Astrocyte (in vitro differentiated cells and primary cell): ENCODE measurements around the gene XBP1.

ENCODE experiments used
- CTCF ChIP-seq: IDR thresholded peaks from 2 replicates; pipeline ENCODE4 v1.5.1; 2011; ENCODE audit warnings: low read depth, mild to moderate bottlenecking, inconsistent platforms, low read length, moderate library complexity; ENCODE audit not compliant: insufficient read depth
- EZH2 ChIP-seq: IDR thresholded peaks from 2 replicates; pipeline ENCODE4 v1.6.1; 2012; ENCODE audit warnings: mild to moderate bottlenecking, low read length, inconsistent platforms; ENCODE audit not compliant: insufficient read depth

GRCh38 chr22:28791124-28791523 lies 9.2 kb downstream of the XBP1 start:
- TF ChIP-seq CTCF = no peak
- no peak for TF ChIP-seq EZH2
